Myocyte (in vitro differentiated cells): ENCODE results near the gene HOXA11. TPM values are rescaled to one million over a fixed set of nuclear protein-coding genes. Genes with fewer than 3 reads are reported as not detected.

Source experiments
- DNase-seq: peaks from one replicate; pipeline ENCODE4 v3.0.0-alpha.2; 2012; ENCODE audit warnings: low read depth
- polyA plus RNA-seq: library from polyadenylated mRNA; unstranded; fragments of >200 nt; gene quantifications from one replicate; pipeline ENCODE4 v1.2.1, GENCODE V29; 2012; ENCODE audit warnings: missing spikeins
- total RNA-seq: library from RNA; depleted of rRNA; stranded (reverse); fragments of >200 nt; gene quantifications from 2 replicates; pipeline ENCODE4 v1.2.3, GENCODE V29; 2014

HOXA11 gene
- 1.7 TPM in 2 replicates for total RNA-seq
- 0.96 TPM for polyA plus RNA-seq

DNA sequence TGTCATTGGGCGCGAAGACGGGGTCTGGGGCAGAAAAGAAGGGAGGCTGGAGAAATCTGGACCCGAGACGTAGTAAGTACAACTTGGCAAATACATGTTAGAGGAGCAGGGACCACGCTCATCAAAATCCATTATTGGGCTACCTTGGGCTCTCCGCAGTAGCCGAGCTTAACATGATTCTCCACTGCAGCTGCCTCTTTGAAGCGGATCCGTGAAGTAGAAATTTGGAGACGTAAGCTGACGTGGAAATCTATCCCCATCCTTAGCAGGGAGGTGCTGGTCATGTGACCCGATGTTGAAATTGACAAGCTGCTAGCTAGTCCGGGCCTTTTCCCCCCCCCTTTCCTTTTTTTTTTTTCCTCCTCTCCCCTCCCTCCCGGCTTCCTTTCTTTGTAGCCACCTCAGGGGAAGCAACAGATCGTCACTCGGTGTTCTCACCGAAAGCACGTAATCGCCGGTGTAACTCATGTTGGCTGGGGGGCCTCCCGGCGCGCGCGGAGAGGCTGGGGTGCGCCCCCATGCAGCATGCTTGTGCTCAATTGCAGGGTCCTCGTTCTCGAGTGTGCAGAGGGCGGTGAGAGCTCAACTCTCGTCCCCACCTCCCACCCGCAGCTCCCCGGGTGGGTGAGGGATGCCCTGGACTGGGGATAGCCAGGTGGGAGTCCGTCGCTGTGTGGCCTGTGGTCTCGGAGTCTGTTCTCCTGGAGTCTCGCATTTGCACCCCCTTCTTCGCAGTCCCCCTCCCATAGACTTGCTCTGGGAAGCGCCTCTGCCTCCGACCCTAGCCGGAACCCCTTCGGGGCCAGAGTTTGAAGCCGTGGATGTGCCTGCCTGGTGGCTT lies at the start of gene HOXA11:
TSS of gene HOXA11 (minus strand) at position 220 of the 841 bp plus-strand sequence. CDS start at position 132, 88 bp downstream.
- no peak for DNase-seq

DNA sequence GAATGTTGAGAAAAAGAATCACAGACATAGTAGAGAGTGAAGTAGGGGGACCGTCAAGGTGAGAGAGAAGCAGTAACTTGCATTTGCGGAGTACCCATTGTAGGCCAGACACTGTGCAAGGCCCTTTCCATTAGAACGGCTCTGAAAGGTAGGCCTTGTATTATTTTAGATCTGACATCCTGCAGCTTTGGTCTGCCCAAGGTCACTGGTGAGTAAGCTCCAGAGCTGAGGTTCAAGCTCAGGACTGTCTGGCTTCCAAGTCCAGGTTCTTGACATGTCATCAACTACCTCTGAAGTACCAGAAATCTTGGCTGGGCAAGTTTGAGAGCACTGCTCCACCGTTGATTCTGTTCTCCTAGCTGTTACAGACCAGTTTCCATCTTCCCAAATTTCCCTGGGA lies 44.4 kb upstream of the HOXA11 start:
- DNase-seq, result no peak

DNA sequence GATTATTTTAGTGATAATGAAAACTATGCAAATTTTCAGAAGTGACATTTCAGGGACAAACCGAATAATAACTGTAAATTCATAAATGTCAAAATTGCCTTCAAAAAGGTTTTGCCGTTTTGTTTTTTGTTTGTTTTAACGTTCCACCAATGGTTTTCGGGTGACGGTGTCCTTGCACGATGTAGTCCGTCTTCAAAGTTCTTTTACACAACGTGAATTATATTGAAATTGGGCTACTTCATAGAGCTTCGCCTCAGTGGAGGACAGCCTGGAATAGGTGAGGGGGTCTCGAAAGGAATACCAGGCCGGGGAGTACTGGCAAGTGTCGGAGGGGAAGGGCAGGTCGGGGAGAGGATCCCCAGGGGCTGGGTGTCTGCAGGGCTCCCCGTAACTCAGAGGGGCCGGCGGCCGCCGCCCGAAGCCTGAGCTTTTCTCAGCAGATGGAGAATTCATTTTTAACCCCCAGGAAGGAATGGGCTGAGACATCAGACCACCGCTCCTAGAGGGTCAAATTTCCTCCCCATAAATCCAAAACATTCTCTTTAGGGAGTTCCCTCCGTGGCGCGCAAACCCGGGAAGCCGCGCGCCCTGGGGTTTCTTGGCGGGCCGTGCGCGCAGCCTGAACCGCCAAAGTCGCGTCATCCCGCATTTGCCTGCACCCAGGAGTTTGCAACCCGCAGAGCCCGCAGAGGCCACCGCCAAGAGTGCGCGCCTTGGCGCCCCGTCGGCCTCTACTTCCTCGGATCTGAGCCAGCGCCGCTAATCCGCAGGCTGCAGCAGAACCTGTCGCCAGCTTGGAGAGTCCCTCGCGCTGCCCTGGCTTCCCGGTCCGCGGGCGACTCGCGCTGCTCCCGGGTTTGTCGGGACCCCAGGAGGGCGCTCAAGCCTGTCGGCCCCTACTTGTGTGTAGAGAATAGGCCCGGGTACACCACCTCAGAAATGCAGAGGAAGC lies 40.2 kb upstream of the HOXA11 start:
- DNase-seq, result no peak

DNA sequence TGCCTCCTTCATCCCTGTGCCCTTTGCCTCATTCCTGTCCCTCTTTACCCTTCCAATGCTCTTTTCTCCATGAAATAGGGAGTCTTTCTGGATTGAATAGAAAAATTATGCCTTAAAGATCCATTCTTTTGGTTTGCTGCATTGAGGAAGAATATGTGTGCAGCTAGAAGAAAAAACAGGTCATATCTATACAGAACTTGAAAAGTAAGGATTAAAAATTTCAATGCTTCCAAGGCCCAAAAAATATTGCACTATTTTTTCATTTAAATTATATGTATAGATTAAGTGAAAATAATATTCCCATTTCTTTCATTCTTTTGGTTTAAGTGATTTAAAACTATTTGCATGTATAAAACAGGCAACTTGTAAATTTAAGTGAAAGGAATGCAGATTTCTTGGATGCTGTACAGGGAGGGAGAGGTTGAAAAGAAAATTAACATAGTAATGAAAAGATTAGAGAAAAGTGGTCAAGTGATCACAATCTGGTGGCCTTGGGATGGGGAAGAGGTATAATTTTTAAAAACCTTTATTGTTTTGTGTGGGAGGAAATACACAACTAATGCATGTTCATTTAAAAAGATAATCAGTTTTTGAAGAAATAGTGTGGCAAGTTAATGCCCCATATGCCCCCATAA lies 39.0 kb upstream of the HOXA11 start:
- DNase-seq, result no peak

DNA sequence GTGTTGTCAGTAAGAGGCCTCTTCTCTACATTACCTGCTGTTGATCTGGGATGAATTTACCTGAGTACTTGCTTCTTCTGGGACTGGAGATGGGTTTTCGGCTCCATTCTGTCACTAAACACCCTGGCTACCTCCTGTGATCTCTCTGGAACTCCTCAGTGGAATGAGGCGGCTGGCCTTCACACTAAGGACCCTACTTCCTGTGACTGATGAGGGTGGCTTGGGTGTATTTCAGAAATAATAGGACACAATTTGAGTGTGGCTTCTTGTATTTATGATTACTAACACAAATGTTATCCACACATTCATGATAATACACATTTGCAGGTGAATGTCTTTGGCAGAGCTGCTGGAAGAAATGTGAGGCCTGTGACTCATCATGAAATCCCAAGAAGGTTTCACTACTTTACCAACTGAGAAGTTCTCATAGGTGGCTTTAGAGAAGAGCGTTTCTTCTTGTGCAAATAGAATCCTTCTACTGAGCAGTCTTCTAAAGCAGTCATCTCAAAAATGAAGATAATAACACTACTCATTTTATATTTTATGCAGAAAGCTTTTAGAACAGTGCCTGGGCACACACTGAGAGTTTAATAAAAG lies 36.3 kb upstream of the HOXA11 start:
- no peak for DNase-seq

DNA sequence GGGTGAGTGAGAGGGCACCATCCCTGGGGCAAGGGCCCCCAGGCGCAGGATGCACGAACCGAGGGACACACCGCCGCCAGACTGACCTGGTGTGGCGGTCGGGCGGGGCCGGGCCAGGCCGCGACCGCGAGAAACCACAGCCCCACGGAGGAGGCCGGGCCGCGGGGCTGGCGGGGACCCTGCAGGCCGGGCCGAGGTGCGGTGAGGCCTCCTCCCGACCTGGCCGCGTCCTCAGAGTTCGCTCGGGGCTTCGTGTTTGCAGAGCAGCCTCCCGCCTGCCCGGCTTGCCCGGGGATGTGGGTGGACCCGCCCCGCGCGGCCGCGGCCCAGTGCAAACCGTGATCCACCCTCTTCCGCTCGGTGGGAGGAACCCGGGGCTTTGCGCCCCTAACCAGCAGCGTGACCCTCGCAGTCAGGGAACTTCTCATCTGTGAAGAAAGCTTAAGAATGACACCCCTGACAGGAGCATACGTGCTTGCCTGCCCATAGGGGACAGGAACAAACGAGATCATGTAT lies 35.5 kb upstream of the HOXA11 start:
- DNase-seq, result no peak

DNA sequence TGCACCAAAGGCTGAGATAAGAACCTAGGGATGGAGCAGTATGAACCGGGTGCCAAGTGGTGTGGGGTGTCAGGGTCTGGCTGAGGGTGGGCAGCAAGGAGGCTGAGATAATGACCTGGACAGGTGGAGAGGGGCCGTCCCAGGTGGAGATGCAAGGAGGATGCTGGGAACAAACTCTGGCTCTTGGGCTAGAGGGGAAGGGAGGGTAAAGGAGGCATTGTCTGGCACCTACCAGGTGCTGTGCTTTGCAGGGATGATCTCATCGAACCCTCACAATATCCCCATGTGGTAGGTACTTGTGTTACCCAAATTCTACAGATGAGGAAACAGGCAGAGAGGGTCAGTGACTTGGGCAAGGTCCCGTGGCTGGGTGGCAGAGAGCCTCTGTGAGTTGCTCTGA lies 34.8 kb upstream of the HOXA11 start:
- DNase-seq, result no peak

DNA sequence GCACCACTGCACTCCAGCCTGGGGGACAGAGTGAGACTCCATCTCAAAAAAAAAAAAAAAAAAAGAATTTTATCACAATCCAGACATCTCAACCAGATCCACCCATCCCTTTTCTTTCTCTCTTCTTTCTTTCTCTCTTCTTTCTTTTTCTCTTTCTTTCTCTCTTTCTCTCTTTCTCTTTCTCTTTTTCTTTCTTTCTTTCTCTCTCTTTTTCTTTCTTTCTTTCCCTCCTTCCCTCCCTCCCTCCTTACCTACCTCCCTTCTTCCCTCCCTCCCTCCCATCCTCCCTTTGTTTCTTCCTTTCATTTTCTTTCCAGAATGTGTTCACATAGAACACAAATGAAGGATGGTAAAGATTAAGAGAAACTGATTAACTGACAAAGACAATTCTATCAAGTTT lies 32.9 kb upstream of the HOXA11 start:
- DNase-seq, result no peak

DNA sequence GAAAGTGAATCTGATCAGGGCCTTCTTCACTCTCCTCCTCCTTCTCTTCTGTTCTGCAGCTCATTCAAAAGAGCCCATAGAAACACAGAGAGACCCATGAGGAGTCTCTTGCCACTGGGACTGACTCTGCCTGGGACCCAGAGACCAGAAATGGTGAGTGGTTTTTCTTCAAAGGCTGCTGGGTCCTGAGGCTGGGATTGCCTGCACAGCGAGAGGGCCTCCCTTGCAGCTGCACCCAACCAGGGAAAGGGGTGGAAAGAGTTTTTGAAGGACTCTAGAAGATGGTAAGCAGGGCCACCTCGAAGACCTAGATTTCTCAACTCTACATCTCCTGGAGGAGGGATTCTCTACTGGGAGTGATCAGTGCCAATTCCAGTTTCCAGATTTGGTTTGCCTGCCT lies 30.3 kb upstream of the HOXA11 start:
- no peak for DNase-seq

DNA sequence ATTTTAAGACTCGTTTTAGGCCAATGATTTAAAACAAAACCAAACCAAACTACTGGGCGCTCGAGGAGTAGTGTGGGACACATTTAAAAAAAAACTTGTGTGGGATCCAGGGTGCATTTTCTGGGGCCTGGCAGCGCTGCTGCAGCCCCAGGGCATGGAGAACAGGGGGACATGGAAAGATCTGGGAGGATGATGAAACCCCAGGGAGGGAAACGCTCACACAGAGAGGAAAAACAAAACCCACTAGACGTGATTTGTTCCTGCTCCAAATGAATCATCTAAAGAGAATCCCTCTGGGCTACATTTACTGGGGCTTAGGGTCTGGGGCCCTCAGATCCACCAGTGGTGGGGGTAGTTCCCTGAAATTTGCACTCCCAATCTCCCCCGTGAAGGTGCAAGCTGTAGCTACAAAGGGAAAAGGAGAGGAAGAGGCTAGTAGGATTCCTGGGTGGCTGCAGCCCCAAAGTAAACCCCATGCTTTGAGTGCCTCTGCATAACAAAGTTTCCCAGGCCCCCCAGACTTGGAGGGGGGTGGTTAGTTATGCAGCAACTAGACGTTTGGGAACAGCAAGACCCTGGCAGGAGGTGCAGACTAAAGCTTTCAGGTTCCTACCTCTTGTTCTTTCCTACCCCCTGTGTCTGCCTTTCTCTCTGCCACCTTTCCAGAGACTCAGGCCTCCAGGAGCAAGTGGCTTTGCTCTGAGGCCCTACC lies 29.4 kb upstream of the HOXA11 start:
- no peak for DNase-seq

DNA sequence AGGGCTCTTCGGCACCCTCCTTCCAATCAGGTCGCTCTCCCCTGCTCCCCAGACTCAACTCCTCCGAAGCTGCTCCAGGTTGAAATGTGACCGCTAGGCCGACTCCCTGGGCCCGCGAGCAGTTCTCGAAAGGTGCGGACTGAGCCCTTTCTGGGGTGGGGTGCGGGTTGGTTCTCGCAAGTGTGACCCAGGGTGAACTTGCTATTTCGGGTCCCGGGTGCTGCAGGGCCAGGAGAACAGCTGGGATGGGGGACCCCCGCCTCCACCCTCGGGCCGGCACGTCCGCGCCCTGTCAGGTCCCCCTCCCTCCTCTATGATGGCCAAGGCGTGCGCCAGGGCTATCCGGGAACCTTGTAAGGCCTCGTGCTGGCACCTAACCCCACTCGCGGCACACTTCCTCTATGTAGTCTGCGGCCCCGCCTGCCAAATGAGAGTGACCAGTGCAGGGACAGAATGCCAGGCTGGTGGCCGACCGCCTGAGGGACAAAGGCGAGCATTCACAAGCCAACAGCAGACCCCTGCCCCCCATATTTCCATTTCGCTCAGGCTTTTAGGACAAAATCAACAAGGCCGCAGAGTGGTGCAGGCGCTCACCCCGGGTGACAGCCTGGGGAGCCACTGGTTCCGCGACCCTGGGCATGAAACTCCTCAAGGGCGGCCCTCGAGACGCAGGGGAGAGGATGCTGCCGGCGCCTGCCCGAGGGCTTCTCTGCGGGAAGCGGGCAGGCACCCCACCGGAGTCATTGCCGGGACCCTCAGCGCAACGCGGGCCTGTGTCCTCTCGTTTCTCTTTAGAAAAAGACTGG lies 28.6 kb upstream of the HOXA11 start:
- DNase-seq, result no peak

DNA sequence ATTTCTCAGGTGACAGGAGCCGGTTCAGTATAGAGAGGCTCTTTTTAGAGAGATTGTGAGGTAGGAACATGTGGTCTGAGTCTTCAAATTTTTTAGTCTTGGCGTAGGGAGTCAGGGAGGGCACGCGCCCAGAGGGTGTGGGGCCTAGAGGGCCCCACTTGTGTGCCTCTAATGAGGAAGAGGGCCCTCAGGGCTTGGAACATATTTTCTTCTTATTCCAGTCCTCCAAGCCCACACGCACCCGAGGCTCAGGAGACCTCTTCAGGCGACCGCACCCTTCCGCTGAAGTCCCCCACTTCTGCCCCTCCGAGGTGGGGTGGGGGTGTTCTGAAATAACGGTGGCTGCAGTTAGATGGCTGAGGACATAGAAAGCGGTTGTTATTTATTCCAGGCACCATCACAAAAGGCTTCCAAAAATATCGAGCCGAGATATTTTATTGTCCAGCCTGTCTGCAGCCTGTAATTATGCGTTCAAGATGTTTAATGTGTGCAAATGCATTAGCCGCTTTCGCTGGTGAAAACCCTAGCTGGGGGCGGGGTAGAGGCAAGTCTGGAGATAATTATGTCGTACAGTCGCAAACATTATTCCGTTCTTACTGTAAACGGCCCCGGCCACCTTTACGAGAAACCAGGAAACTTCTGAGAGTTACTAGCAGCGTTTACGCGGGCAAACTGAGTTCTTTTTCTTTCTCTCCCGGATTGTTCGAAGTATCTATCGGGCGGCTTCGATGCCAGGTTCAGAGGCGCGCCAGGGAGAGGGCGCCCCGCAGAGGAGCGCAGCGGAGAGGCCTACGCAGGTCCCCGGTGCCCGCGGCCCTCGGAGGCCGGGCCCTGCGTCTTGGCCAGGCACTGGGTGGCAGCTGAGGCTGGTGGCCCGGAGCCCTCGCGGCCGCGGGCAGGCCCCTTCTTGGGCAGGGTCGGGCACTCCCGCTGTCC lies 27.7 kb upstream of the HOXA11 start:
- no peak for DNase-seq

DNA sequence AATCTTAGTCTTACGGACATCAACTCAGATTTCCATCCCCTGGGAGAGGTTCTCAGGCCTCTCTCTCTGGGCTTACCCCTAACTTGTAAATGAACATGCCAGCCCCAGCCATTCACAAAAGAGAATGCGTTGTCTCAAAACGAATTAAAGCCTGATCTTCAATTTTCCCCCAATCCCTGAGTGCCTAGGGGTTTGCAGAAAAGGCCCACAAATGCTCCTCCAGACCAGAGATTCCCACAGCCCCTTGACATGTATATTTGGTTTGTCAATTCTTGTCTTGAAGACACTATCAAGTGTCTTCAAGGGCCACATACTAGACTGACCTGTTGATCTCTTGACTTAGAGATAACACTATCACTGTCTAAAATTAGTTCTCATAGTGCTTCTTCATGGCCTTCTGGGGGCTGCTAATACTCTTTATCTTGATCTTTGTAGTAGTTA lies 26.8 kb upstream of the HOXA11 start:
- no peak for DNase-seq

DNA sequence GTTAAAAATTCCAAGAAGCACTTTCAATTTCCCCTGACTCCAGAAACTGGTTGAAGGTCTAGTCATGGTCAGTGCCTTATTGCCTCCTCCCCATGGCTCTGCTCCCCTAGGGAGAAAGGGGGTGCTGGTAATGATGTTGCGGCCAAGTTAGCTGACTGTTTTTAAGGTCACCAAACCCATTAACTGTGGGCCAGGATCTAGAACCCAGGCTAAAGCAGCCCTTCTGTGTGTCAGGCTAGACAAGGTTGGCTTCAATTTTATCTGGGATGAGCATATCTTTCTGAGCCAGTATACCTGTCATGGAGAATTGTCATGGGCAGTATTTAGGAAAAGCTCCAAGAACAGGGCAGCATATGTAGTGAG lies 26.0 kb upstream of the HOXA11 start:
- no peak for DNase-seq

DNA sequence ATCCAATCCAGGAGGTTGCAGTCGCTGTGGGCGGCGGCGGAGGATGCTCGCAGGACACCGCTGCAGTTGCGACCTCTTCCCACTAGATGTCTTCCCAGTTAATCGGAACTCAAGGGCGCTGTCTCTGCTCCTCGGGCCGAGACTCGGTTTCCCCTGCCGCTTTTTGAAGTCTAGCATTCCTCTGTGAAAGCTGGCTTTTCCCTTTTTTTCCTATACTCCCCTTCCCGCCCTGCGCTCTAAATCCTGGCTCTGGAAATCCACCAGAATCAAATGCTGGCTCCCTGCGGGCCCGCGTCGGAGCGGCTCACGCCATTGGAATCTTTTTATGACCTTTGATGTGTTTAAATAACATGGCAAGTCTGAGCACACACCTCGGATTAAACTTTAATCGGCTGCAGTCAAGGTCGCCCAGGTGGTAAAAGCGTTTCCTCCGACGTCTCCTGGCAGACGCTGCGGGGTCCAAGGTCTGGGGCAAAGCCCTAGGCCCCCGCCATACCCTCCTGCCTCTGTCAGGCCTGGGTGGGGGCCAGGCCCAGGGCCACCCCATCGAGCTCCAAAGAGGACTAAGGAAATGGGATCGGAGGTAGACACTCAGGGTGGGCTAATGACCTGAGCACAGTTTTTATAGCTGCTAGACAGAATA lies 25.5 kb upstream of the HOXA11 start:
- DNase-seq, result peak; percentile 39

DNA sequence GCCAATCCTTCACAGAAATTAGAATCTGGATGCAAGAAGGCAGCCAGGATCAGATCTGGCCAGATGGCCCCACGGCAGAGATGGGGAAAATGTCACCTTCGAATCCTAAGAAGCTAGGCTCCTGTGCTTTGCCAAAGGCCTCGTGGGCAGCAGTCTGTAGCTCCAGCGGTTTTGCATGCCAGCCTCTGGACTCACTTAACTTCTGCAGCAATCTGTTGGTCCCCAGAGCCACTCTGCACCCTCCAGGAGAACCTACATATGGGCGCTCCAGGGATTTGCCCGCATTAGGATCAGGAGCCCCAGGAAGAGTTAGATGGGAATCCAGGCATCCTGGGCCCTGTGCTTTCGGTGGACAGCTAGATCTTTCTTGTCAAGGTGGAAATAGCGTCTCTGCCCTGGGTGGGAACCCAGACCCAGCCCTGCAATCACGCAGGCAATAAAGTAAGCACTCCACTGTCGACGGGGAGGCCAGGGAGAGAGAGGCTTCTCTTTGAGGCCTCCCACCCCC lies 25.0 kb upstream of the HOXA11 start:
- no peak for DNase-seq

DNA sequence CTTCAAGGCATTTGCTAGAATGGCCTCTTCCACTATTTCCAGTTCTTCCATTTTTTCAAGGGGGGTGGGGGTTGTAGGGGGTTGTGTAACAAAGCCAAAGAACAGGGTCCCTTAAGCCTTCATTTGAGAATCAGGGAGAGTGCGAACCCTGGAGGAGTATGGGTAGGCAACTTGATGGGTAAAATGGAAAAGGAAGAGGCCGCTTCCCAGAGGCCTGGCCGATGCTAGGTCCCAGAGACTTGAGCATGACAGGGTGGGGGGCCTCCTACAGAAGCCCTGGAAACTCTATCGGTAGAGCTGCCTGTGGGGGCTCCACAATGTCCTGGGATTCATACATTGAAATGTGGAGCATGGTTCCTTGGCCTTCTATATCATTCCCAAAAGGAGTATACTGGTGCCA lies 24.0 kb upstream of the HOXA11 start:
- DNase-seq, result no peak
